Activated T-cell treated with anti-CD3 and anti-CD28 coated beads for 1 hour (primary cell): ENCODE results near the gene POLR2E.
A peak's percentile ranks its signal among the peaks of the same experiment; 100 is the strongest.

ENCODE experiments used
- DNase-seq: peaks from one replicate; pipeline ENCODE4 v3.0.0-alpha.2; 2020; ENCODE audit warnings: low read depth

POLR2E gene

DNA sequence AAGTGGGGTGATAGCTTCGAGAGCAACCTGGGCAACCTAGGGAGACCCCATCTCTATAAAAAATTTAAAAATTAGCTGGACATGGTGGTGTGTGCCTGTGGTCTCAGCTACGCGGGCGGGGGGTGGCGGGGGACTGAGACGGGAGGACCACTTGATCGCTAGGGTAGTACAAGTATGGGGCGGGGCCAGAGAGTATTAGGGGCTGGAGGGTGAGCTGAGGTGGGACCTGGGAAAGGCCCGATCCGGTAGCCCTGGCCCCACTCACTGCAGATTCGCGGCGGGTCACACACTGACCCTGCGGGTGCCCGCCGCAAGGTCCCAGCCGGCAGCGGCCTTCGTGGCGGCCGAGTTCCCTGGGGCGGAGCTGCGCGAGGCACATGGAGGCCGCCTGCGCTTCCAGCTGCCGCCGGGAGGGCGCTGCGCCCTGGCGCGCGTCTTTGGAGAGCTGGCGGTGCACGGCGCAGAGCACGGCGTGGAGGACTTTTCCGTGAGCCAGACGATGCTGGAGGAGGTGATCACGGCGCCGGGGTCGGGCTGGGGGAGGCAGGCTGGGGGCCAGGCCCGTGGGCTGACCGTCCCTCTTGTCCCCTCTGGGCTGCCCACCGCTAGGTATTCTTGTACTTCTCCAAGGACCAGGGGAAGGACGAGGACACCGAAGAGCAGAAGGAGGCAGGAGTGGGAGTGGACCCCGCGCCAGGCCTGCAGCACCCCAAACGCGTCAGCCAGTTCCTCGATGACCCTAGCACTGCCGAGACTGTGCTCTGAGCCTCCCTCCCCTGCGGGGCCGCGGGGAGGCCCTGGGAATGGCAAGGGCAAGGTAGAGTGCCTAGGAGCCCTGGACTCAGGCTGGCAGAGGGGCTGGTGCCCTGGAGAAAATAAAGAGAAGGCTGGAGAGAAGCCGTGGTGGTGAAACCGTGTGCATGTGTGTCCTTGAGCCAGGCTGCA is 30.2 kb downstream of the POLR2E start:
- DNase-seq, result peak; percentile 60

DNA sequence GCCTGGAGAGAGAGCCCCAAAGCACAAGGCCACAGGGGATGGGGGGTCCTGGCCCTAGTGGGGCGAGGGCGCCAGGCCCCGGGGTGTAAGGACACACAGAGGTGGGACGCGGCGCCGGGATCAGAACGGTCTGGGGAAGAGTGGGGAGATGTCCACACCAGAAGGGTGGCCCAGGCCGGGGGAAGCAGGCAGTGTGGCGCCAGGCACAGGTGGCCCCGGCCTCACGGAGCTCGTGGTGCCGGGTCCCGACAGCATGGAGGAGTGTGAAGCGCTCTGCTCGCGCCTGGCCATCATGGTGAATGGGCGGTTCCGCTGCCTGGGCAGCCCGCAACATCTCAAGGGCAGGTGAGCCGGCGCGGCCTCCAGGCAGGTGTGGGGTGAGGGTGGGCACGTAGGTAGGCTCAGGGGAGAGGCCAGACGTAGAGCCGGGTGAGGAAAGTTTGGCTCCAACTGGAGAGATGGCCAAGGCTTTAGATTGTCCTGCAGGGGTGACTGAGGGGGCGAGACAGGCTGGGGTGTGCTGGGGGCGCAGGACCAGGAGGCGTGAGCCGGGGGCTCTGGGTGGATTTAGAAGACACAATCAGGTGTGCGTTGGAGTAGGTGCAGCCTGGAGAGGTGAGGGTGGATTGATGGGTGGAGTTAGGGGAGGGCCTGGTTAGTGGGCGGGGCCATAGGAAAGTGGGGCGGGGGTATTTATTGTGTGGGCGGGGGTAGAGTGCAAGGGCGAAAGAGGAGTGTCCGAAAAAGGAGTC is 31.1 kb downstream of the POLR2E start:
- no peak for DNase-seq

DNA sequence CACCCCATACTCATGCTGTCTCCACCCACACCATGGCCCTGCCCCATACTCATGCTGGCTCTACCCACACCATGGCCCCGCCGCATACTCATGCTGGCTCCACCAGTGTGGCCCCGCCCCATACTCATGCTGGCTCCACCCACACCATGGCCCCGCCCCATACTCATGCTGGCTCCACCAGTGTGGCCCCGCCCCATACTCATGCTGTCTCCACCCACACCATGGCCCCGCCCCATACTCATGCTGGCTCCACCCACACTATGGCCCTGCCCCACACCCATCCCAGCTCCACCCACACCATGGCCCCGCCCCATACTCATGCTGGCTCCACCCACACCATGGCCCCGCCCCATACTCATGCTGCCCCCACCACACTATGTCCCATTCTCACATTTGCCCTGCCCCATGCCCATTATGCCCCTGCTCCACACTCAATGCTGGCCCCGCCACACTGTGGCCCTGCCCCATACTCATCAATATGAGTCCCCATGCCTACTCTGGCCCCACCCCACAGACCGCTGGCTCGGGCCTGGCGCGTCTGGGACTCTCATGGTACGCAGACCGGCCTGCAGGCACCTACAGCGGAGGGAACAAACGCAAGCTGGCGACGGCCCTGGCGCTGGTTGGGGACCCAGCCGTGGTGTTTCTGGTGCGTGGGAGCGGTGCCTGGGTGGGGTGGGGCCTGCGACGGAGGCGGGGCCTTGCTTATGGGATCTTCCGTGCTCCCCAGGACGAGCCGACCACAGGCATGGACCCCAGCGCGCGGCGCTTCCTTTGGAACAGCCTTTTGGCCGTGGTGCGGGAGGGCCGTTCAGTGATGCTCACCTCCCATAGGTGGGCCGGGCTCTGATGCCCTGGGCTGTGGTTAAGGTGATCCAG is 31.9 kb downstream of the POLR2E start:
- no peak for DNase-seq

DNA sequence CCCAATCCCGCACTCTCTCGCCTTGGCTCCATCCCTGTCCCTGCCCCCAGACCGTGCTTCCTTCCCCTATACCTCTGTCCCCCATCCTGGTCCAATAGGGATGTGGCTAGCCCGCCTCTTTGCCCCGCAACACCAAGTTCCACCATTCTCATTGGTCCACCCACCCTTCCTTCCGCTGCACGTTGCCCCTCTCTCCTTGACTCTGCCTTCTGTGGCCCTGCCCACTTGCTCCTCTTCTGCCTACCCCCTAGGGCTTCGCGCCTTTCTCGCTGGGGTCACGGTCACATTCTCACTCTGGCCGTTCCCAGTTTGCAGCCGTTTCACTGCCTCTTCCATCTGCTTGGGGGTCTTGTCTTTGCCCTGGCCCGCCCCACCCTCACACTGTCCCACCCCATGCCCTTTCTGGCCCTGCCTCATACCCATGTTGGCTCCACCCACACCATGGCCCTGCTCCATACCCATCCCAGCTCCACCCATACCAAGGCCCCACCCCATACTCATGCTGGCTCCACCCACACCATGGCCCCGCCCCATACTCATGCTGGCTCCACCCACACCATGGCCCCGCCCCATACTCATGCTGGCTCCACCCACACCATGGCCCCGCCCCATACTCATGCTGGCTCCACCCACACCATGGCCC is 32.7 kb downstream of the POLR2E start:
- DNase-seq, result no peak

DNA sequence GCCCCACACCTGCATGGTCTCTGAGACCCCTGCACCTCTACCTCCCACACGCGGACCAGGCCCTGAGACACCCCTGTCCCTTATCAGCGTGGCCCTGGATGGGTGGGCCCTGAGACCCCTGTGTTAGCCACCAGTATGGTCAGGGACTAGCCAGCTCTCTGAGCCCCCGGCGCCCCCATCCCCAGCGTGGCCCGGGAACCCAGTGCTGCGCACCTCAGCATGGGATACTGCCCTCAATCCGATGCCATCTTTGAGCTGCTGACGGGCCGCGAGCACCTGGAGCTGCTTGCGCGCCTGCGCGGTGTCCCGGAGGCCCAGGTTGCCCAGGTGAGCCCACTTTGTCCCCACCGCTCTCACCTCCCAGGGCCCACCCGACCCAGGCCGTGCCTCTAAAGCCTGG is 33.2 kb downstream of the POLR2E start:
- no peak for DNase-seq

DNA sequence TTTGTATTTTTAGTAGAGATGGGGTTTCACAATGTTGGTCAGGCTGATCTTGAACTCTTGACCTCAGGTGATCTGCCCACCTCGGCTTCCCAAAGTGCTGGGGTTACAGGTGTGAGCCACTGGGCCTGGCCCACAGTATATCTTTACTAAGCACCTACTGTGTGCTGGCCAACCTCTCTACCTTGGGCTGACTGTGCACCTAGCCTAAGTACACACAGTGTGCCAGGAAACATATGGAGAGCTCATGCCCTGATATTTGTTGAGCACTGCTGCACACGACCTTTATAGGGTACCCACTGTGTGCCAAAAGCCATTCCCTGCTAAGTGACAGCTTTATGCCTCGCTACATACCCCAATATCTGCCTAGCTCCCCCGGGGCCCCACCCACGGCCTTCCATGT is 34.5 kb downstream of the POLR2E start:
- DNase-seq, result no peak

DNA sequence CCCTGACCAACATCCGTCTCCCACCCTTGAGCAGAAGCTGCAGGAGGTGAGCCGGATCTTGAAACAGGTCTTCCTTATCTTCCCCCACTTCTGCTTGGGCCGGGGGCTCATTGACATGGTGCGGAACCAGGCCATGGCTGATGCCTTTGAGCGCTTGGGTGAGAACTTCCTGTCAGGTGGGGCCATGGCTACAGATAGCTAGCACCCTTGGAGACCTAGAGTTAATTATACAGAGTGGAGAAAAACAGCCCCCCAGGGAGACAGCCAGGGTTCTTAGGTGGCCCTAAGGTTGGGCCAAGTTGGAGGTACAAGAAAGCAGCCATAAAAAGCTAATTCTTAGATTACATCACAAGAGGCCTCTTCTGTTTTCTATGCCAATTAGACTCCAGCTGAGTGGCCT is 37.1 kb downstream of the POLR2E start:
- DNase-seq, result no peak

DNA sequence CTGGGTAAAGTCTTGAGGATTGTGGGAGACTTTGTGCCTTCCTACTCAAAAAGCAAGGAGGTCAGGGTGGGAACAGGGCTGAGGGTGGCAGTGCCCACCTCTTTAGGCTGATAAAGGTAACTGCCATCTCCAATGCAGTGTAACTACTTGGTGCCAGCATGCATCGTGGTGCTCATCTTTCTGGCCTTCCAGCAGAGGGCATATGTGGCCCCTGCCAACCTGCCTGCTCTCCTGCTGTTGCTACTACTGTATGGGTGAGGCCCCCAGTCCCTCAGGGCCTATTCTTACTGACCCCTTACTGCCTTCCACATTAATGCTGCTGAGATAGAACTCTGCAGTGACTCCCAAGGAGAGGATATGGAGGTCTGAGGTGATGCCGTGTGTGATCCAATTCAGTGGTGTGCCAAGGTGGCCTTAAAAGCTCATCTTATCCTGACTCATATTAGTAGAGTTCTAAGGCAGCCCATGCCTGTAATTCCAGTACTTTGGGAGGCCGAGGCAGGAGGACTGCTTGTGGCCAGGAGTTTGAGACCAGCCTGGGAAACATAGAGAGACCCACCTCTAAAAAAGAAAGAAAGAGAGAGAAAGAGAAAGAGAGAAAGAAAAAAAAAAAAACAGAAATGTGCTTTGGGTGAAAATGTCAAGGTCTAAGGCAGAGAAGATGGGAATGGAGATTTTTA is 37.9 kb downstream of the POLR2E start:
- DNase-seq, result no peak

DNA sequence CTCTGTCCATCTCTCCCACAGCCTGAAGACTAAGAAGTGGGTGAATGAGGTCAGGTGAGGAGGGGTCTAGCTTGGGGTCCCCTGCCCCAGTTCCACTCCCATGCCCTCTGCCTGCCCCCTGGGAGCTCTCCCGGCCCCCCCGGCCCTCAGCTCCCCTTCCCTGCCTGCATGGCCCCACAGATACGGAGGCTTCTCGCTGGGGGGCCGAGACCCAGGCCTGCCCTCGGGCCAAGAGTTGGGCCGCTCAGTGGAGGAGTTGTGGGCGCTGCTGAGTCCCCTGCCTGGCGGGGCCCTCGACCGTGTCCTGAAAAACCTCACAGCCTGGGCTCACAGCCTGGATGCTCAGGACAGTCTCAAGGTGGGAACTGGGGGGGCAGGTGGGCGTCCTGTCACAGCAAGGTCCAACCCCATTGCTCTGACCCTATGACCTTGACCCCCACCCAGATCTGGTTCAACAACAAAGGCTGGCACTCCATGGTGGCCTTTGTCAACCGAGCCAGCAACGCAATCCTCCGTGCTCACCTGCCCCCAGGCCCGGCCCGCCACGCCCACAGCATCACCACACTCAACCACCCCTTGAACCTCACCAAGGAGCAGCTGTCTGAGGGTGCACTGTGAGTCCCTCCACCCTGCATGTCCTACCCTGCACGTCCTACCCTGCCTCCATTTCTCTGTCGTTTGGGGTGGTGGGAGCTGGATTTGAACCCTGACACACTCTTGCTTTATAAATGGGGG is 39.1 kb downstream of the POLR2E start:
- no peak for DNase-seq

DNA sequence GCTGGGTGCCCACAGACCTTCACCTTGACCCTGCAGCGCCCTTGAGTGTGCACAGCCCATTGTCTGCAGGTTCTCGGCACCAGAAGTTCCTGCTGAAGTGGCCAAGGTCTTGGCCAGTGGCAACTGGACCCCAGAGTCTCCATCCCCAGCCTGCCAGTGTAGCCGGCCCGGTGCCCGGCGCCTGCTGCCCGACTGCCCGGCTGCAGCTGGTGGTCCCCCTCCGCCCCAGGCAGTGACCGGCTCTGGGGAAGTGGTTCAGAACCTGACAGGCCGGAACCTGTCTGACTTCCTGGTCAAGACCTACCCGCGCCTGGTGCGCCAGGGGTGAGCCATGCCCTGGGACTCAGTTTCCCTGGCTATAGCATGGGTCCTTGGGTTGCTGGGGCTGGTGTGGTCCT is 40.1 kb downstream of the POLR2E start:
- no peak for DNase-seq

DNA sequence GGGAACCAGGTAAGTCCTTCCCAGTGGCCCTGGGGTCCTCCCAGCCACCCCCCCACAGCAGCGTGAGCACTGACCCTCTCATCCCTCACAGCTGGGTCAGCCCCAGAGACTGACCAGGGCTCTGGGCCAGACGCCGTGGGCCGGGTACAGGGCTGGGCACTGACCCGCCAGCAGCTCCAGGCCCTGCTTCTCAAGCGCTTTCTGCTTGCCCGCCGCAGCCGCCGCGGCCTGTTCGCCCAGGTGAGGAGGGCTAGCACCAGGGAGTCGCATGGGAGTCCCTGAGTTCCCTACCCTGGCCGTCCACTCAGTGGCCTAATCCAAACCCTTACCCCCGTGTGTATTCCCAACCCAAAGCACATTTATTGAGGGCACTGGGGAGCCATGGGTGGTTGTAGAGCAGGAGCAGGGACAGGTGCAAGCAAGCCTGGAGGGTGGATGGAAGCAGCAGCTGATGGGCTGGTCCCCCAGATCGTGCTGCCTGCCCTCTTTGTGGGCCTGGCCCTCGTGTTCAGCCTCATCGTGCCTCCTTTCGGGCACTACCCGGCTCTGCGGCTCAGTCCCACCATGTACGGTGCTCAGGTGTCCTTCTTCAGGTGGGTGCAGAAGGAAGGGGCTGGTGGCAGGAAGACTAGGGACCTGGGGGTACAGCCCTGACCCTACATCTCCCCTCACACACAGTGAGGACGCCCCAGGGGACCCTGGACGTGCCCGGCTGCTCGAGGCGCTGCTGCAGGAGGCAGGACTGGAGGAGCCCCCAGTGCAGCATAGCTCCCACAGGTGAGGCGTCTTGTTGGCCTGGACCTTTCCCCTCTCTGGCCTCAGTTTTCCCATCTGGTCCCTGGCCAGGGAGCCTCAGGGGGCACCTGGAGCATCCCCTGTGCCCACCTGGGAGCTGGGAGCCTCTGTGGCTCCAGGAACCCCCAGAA is 40.8 kb downstream of the POLR2E start:
- DNase-seq, result no peak

DNA sequence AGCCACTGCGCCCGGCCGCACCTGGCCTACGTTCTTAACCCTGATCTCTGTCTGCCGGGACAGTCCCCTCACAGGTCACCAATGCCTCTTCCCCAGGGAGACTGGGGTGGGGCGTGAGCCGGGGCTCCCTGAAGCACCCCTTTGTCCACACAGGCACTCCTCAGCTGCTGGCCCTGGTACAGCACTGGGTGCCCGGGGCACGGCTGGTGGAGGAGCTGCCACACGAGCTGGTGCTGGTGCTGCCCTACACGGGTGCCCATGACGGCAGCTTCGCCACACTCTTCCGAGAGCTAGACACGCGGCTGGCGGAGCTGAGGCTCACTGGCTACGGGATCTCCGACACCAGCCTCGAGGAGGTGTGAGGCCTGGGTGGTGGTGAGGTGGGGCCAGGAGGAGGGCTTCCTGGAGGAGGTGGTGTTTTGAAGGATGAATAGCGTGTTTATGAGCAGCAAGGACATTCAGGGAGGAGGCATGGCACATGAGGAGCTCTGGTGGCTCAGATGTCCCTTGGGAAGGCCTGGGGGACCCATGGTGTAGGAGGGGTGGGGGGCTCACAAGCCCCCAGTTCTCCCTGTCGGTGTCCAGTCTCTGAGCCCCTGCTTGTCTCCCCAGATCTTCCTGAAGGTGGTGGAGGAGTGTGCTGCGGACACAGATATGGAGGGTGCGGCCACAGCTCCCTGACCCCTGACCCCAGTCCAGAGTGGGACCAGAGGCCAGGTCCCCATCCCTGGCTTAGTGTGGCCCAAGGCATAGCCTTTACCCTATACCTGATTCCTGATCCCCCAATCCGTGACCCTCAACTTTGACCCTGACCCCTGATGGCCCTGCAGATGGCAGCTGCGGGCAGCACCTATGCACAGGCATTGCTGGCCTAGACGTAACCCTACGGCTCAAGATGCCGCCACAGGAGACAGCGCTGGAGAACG is 41.7 kb downstream of the POLR2E start:
- no peak for DNase-seq

DNA sequence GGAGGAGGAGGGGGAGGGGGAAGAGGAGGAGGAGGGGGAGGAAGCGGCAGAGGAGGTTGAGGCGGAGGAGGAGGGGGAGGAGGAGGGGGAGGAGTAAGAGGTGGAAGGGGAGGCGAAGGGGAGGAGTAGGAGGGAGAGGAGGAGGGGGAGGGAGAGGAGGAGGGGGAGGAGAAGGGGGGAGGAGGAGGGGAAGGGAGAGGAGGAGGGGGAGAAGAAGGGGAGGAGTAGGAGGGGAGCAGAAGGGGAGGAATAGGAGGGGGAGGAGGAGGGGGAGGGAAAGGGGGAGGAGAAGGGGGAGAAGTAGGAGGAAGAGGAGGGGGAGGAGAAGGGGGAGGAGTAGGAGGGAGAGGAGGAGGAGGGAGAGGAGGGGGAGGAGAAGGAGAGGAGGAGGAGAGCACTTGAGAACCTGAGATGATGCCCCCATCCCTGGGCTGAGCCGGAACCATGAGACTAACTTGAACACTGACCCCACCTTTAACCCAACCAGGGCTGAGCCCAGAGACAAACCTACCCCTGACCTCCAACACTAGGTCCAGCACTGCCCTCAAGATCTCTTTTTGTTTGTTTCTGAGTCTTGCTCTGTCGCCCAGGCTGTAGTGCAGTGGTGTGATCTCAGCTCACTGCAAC is 42.7 kb downstream of the POLR2E start:
- DNase-seq, result no peak

DNA sequence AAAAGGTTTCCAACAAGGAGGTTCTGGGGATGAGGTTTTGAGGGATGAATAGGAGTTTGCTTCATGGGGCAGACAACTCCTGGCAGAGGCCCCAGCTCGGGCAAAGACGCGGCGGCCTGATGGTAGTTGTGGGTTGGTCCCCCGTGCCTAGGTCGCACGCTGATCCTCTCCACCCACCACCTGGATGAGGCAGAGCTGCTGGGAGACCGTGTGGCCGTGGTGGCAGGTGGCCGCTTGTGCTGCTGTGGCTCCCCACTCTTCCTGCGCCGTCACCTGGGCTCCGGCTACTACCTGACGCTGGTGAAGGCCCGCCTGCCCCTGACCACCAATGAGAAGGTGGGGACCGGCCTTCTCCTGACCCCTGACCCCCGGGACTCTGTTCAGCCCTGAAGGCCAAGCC is 43.4 kb downstream of the POLR2E start:
- DNase-seq, result no peak

DNA sequence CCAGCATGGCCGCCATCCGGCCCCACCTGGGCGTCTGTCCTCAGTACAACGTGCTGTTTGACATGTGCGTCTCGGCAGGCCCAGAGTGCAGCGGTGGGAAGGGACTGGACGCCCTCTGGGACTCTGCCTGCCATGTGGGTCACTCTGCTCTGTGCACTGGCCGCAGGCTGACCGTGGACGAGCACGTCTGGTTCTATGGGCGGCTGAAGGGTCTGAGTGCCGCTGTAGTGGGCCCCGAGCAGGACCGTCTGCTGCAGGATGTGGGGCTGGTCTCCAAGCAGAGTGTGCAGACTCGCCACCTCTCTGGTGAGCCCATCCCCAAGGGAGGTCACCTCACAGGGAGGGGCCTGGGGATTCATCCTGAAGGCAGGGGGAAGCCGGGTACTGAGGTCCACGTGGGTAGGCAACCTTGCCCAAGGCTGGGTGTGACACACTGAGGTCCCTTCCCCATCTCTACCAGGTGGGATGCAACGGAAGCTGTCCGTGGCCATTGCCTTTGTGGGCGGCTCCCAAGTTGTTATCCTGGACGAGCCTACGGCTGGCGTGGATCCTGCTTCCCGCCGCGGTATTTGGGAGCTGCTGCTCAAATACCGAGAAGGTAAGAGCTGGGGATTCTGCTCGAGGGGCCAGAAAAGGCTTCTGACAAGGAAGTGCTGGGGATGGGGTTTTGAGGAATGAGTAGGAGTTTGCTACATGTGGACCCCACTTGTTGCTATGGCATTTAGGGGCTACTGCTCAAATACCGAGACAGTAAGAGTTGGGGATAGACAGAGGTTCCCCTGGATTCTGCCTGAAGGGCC is 44.0 kb downstream of the POLR2E start:
- DNase-seq, result no peak

DNA sequence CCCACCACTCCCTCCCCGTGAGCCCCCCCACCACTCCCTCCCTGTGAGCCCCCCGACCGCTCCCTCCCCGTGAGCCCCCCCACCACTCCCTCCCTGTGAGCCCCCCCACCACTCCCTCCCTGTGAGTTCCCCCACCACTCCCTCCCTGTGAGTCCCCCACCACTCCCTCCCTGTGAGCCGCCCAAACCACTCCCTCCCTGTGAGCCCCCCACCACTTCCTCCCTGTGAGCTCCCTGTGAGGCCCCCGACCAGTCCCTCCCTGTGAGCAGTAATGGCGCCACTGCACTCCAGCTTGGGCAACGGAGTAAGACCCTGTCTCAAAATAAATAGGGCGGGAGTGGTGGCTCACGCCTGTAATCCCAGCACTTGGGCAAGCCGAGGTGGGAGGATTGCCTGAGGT is 45.4 kb downstream of the POLR2E start:
- DNase-seq, result no peak

DNA sequence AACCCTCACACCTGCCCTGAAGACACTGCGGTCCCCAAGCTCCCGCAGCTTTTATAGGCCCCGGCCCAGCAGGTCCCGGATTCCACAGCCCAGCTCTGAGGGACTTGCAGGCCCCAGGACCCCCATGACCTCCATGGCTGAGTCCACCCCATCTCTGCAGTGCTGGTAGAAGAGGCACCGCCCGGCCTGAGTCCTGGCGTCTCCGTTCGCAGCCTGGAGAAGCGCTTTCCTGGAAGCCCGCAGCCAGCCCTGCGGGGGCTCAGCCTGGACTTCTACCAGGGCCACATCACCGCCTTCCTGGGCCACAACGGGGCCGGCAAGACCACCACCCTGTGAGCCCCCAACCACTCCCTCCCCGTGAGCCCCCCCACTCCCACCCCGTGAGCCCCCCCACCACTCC is 46.1 kb downstream of the POLR2E start:
- no peak for DNase-seq
